GM18526 (cell line): Measurements from ENCODE around the gene FAM117B.
A peak's percentile ranks its signal among the peaks of the same experiment; 100 is the strongest.

Source experiments
- POLR2A ChIP-seq: IDR thresholded peaks from 3 replicates; pipeline ENCODE4 v1.6.1; 2011; ENCODE audit not compliant: insufficient read length; ENCODE audit errors: extremely low read depth

The FAM117B gene

GRCh38 chr2:202634556-202635427, at the start of gene FAM117B:
Gene FAM117B, plus strand, starts transcription at chr2:202634969. Its CDS starts 219 bp downstream, at chr2:202635188.
- TF ChIP-seq POLR2A: peak; percentile 46

GRCh38 chr2:202588647-202589581, 45.9 kb upstream of the FAM117B start:
- no peak for TF ChIP-seq POLR2A

- TF ChIP-seq POLR2A: no peak
Measured at GRCh38 chr2:202589582-202589949, 45.2 kb upstream of the FAM117B start.

- TF ChIP-seq POLR2A: no peak
Measured at GRCh38 chr2:202592566-202592965, 42.2 kb upstream of the FAM117B start.

GRCh38 chr2:202599105-202599504, 35.7 kb upstream of the FAM117B start:
- TF ChIP-seq POLR2A: no peak

- TF ChIP-seq POLR2A: no peak
Measured at GRCh38 chr2:202599911-202600310, 34.9 kb upstream of the FAM117B start.

- no peak for TF ChIP-seq POLR2A
Measured at GRCh38 chr2:202604699-202605098, 30.1 kb upstream of the FAM117B start.

- no peak for TF ChIP-seq POLR2A
Measured at GRCh38 chr2:202605174-202605573, 29.6 kb upstream of the FAM117B start.

- no peak for TF ChIP-seq POLR2A
Measured at GRCh38 chr2:202608142-202608852, 26.5 kb upstream of the FAM117B start.

- no peak for TF ChIP-seq POLR2A
Measured at GRCh38 chr2:202609381-202610145, 25.2 kb upstream of the FAM117B start.

- no peak for TF ChIP-seq POLR2A
Measured at GRCh38 chr2:202610380-202610779, 24.4 kb upstream of the FAM117B start.

- no peak for TF ChIP-seq POLR2A
Measured at GRCh38 chr2:202612145-202612544, 22.6 kb upstream of the FAM117B start.

- no peak for TF ChIP-seq POLR2A
Measured at GRCh38 chr2:202613479-202613878, 21.3 kb upstream of the FAM117B start.

- no peak for TF ChIP-seq POLR2A
Measured at GRCh38 chr2:202624133-202624532, 10.6 kb upstream of the FAM117B start.

- TF ChIP-seq POLR2A: no peak
Measured at GRCh38 chr2:202627042-202627441, 7.7 kb upstream of the FAM117B start.

- no peak for TF ChIP-seq POLR2A
Measured at GRCh38 chr2:202628646-202629198, 6.0 kb upstream of the FAM117B start.
